ENCODE measurements around the gene CRLF1. TPM values are rescaled to one million over a fixed set of nuclear protein-coding genes. Genes with fewer than 3 reads are reported as not detected.

CRLF1 gene
- total RNA-seq, 1 experiment from 2014 or later: 16.2 TPM

GRCh38 chr19:18590273-18591272 is 16.0 kb downstream of the CRLF1 start:
- Histone ChIP-seq H3K27me3 (ENCODE audit: insufficient read depth, low read length) (no peaks in the 10 kb centered on the region), H4K5ac (ENCODE audit: insufficient read length, low read depth, low read length) (no peak overlapping the region), H4K8ac (replicated peaks; ENCODE audit: insufficient read length, low read depth, low read length) (no peak overlapping the region), H3K79me2 (ENCODE audit: insufficient read depth, low read length) (no peaks in the 10 kb centered on the region), H3K4ac (ENCODE audit: low read depth, low read length) (no peak overlapping the region; the same call in 1 of the 2 replicates), H3K79me1 (ENCODE audit: insufficient read depth, low read depth, low read length, poor library complexity, severe bottlenecking) (no peaks in the 10 kb centered on the region), H3K18ac (ENCODE audit: insufficient read length, low read depth, low read length) (peak overlapping the region; percentile 18), H3K27ac (ENCODE audit: insufficient read length, low read depth, low read length) (no peak overlapping the region), H3K4me1 (ENCODE audit: insufficient read depth, low read length) (peaks cover 8% of the 10 kb centered on the region; the same call in 1 of the 2 replicates), H3K9me3 (ENCODE audit: control insufficient read depth, low read depth, low read length) (no peaks in the 10 kb centered on the region), H2BK20ac (ENCODE audit: low read depth, low read length, poor library complexity, severe bottlenecking) (no peak overlapping the region), H2AK5ac (ENCODE audit: insufficient read length, low read length) (no peak overlapping the region), H4K20me1 (ENCODE audit: control insufficient read depth, insufficient read depth, insufficient read length) (no peaks in the 10 kb centered on the region), H3K56ac (ENCODE audit: insufficient read length, low read depth, low read length) (no peak overlapping the region), H2AFZ (ENCODE audit: low read length) (no peak overlapping the region), H2BK12ac (ENCODE audit: insufficient read length, low read depth, low read length) (no peak overlapping the region), H3K23ac (ENCODE audit: insufficient read length, low read depth, low read length) (no peak overlapping the region), H3K23me2 (ENCODE audit: insufficient read length, low read depth, low read length, poor library complexity, severe bottlenecking) (peaks cover 28% of the 10 kb centered on the region), H2BK5ac (ENCODE audit: insufficient read length, low read length) (no peak overlapping the region), H2BK15ac (ENCODE audit: low read depth, low read length) (no peak overlapping the region), H3K4me2 (ENCODE audit: insufficient read depth, insufficient read length, low read length) (peak overlapping the region; percentile 69), H3K14ac (ENCODE audit: insufficient read depth, low read length) (0 out of 2 replicates have a peak overlapping the region, but pooled peaks have one; percentile 16), H3K9ac (ENCODE audit: extremely low read depth, insufficient read length, low read length) (no peak overlapping the region), H4K91ac (ENCODE audit: insufficient read length, low read depth, low read length) (no peak overlapping the region), H2BK120ac (ENCODE audit: low read depth, low read length, poor library complexity, severe bottlenecking) (no peak overlapping the region), H3T11ph (ENCODE audit: low read length) (no peak overlapping the region)
- peak overlapping the region; percentile 77 to 91 for H3K4me3 Mint-ChIP-seq
- TF ChIP-seq, protein P1, sequence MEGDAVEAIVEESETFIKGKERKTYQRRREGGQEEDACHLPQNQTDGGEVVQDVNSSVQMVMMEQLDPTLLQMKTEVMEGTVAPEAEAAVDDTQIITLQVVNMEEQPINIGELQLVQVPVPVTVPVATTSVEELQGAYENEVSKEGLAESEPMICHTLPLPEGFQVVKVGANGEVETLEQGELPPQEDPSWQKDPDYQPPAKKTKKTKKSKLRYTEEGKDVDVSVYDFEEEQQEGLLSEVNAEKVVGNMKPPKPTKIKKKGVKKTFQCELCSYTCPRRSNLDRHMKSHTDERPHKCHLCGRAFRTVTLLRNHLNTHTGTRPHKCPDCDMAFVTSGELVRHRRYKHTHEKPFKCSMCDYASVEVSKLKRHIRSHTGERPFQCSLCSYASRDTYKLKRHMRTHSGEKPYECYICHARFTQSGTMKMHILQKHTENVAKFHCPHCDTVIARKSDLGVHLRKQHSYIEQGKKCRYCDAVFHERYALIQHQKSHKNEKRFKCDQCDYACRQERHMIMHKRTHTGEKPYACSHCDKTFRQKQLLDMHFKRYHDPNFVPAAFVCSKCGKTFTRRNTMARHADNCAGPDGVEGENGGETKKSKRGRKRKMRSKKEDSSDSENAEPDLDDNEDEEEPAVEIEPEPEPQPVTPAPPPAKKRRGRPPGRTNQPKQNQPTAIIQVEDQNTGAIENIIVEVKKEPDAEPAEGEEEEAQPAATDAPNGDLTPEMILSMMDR (conservative IDR thresholded peaks at IDR 0.05): peak; percentile 77
- H3K27ac Mint-ChIP-seq: peak overlapping the region; percentile 94 to 99 (median 98)
- peak; percentile 98 for DNase-seq
- peaks cover 3% of the 10 kb centered on the region for H3K27me3 Mint-ChIP-seq (ENCODE audit: low read depth)
- H3K36me3 Mint-ChIP-seq (ENCODE audit: insufficient read depth in 1 of 3, low read depth in 3 of 3): peaks cover 3 to 16% (median 5%) of the 10 kb centered on the region in 3 experiments; a peak in 6 of 7 replicates
- peaks cover 38 to 41% of the 10 kb centered on the region in 2 experiments for H3K4me1 Mint-ChIP-seq
- no CpG with 5 or more reads among the region's 40 CpGs for WGBS (ENCODE audit: extremely low coverage, insufficient read length, low lambda C conversion rate)
- H3K9me3 Mint-ChIP-seq: no peaks in the 10 kb centered on the region; a peak in 1 of 5 replicates

All from H9 (cell line).